Activated CD4-positive, alpha-beta T cell treated with anti-CD3 and anti-CD28 coated beads, Interleukin-2, amount 50 U/mL, for 24 hours (primary cell): ENCODE data around the gene STBD1.
"Not testable (repeated sequence)": the region's sequence is repeated elsewhere in the genome, so short reads cannot be mapped to it uniquely, and the experiment has no call there.

ENCODE experiments used
- DNase-seq, 2 donors: peaks; one replicate each; pipeline ENCODE4 v3.0.0-alpha.2; 2020; ENCODE audit warnings: low read depth in 1 of 2, low spot score in 1 of 2

Gene STBD1

GRCh38 chr4:76305971-76306881, at the start of gene STBD1:
TSS of gene STBD1 (plus strand) at chr4:76306733. CDS start at chr4:76306770, 37 bp downstream.
- DNase-seq, result no peak

- no peak for DNase-seq
Measured at GRCh38 chr4:76256968-76257367, 49.6 kb upstream of the STBD1 start.

GRCh38 chr4:76257824-76258223, 48.7 kb upstream of the STBD1 start:
- DNase-seq, result no peak

GRCh38 chr4:76260571-76260970, 46.0 kb upstream of the STBD1 start:
- no peak for DNase-seq

DNA sequence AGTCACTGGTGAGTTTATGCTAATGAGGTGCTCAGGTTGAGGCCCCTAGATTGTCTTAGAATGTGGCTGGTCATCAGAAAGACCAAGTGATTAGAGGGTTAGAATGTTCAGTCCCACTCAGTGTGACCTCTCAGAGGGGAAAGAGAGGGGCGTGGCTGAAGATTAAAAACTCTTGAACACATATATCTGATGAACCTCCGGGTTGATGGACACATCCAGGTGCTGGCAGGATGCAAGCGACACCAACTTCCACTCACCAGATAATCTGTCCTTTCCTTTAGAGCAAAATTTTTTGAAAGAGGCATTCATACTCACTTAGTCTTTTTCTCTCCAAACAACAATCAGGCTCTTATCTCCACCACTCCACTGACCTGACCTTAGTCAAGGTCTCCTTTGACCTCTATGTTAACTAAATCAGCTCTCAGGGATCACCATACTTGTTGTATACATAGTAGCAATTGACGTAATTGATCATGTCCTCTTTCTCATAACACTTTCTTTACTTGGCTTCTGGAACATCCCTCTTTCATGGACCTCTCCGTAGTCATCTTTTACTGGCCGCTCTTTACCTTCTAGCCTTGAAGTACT, 40.8 kb upstream of the STBD1 start:
- DNase-seq, result no peak

- no peak for DNase-seq
Measured at GRCh38 chr4:76266627-76267026, 39.9 kb upstream of the STBD1 start.

GRCh38 chr4:76267811-76268210, 38.7 kb upstream of the STBD1 start:
- DNase-seq, result no peak

DNA sequence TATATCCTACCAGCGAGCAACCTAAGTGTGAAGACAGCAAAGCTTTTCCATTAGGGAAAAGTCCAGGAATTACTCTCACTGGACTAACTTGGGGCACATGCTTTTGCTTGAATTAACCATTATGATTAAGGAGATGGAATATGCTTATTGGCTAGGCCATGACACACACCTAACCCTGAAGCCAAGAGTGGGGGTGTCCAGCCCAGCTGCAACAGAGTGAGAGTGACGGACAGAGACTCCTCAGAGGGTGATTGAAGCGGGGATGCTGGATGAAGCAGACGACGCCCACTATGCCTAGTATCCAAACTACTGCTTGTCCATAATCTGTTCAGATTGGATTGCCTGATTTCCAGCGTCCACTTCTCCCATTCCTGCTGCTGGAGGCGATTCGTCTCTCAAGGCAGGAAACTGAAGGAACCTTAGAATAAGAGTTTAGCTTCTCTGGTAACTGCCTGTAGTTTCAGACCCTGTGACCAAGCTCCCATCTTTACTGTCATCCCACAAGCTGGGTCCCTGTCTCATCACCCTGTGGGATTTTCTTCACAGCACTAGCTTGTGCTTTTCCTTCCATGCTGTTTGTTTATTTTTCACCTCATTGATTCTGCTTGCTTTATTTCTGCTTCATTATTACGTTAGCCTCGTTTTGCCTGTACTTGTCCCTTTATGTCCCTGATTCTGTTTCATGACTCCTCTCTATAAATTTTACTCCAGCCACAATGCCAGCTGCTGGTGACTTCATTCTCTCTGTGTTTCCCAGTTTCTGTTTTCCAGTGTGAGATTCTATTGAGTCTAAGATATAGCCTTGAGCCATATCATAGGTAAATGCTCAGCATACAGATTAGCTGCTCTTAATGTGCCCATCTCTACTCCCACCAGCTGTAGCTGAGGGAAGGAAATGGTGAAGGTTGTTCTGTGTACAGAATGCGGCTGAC, 36.0 kb upstream of the STBD1 start:
- DNase-seq, result no peak

- no peak for DNase-seq
Measured at GRCh38 chr4:76271248-76271647, 35.3 kb upstream of the STBD1 start.

DNA sequence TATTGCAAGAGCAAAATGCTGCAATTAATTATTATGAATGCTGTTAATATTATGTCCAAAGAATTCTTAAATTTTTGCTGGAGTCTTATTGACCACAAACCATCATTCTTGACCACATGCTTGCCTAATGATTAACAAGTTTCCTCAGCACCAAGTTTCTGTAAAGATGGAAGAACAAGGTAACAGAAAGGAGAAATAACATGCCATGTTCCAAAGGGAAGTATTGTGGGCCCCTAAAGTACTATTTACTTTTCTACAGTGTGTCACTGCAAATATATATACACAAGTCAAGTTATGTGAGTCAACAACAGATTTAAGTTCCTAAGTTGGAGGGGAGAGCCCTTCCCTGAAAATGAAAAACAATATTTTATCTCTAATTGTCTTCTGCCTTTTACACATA, 34.5 kb upstream of the STBD1 start:
- DNase-seq, result no peak

- DNase-seq, result no peak
Measured at GRCh38 chr4:76272582-76272981, 34.0 kb upstream of the STBD1 start.

DNA sequence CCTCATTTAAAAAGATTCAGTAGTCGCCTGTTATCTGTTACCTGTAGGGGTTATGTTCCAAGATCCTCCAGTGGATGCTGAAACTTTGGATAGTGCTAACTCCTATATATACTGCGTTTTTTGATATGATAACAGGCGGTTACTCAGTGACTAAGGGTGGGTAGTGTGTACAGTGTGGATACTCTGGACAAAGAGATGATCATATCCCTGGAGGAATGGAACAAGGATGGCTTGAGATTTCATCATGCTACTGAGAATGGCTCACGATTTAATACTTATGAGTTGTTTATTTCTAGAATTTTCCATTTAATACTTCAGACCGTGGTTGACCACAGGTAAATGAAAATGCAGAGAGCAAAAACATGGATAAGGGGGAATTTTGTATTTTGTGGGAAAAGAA, 33.5 kb upstream of the STBD1 start:
- no peak for DNase-seq

DNA sequence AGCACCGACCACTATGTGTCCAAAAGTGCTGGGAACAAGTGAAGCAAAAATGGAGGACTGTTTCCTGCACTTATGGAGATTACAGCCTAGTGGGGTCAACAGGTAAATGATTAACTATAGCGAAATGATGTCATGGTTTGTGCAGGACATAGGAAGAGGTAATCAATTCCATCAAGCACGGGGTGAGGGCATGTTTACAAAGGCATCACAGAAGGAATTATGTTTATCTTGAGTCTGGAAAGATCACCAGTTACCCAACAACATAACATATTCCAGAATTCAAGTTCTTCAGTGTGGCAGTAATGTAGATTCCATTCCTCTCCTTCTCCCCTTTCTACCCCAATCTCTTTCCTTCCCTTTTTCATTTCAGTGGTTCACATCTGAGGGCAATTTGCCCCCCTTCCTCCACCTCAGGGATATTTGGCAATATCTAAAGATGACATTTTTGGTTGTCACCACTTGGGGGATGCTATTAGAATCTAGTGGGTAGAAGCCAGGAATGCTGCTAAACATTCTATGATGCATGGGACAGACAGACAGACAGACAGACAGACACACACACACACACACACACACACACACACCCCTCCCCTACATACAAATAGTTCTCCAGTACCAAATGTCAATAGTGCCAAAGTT, 30.9 kb upstream of the STBD1 start:
- no peak for DNase-seq

- DNase-seq, result no peak
Measured at GRCh38 chr4:76276813-76277212, 29.7 kb upstream of the STBD1 start.

GRCh38 chr4:76277667-76278066, 28.9 kb upstream of the STBD1 start:
- no peak for DNase-seq

DNA sequence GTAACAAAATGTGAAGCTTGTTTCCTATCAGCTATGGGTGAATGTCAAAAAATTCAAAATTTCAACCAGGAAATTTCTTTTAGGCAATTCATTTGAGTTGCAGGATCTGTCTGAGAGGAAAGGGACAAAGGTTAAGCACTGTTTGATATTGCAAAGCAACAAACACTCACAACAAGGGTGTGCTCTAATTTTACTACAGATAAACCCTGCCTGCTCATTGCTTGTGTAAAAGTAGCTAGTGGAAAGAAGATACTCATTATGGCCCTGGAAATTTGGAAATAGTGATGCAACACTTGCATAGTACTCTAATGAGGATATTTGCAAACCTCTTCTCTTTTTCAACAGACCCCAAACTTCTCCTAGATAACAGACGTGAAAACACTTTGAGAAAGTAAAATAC, 27.9 kb upstream of the STBD1 start:
- DNase-seq, result no peak

DNA sequence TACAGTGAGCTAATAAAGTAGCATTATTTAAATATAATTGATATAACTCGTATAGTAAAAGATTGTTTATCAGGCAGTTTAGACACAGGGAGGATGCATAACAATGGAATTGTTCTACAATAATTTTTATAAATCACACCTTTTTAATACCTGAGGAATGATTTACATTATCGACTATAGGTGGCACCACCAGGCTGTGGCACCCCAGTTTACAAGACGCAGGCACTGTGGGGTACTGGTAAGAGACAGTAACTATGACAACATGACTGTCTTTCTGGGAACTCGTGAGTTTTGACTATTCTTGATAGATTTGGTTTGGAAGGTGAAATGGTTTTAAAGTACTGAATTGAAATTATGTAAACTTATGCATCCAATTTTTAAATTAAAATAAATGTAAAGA, 27.1 kb upstream of the STBD1 start:
- peak in 1 of 2 donors; percentile 8 for DNase-seq

- DNase-seq, result no peak
Measured at GRCh38 chr4:76280488-76281441, 25.8 kb upstream of the STBD1 start.

- DNase-seq, result not testable (repeated sequence)
Measured at GRCh38 chr4:76281594-76281993, 24.9 kb upstream of the STBD1 start.
